ENCODE data around the gene BPGM.
A peak's percentile ranks its signal among the peaks of the same experiment; 100 is the strongest.

BPGM gene

DNA sequence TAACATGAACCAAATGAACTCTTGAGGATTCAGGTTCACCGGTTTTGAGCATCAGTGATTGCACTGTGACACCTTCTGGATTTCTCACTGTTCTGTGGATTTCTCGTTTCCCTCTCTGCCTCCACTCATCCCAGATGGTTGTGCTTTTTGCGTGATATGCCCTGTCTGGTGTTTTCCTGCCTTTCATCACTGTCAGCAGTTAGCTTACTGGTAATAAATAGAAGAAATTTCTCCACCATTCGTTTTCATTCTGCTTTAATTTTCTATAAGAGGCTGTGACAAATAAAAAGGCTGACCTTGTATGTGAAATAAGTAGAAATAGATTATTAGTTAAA, 16.2 kb downstream of the BPGM start:
- TF ChIP-seq GATA2 (IDR thresholded peaks at IDR 0.05; ENCODE audit: low read depth, low read length), result no peak
- no peak for TF ChIP-seq GATA3 (IDR thresholded peaks at IDR 0.05; ENCODE audit: low read depth, low read length)

DNA sequence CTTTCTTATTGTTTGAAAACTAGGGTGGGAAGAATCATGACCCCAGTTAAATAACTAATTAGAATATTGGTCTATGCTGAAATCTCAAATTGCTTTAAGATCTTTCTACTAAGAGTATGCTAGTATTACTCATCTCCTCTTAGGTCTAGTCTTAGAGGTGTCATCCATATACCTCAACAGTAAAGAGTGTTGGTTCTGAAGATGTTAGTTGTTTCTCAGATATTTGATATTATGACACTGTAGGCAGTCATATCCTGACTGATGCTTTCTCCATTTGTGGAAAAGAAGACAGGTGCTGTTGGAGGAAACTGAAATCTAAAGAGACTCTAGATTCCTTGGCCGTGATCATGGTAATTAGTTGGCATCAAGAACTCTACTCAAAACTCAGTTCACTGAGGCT, 21.2 kb downstream of the BPGM start:
- TF ChIP-seq GATA3 (IDR thresholded peaks at IDR 0.05; ENCODE audit: low read depth, low read length) (no peak), GATA2 (IDR thresholded peaks at IDR 0.05; ENCODE audit: low read depth, low read length) (no peak)

DNA sequence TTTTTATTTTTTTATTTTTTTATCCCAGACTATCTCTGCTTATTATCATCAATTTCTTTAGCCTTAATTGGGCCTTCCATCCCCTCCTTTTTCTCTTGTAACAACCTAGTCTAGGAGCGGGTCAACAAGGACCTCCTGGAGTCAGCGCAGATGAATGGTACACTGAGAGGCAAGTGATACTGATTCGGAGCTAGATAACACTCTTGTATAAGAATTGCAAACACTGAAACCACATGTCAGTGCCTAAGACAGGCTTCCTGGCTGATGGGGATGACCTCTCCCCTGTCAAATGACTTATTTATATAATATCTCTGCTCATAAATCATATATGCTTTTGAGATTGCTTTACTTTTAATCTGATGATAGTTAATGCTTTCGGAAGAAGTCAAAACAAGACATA, 22.7 kb downstream of the BPGM start:
- TF ChIP-seq GATA2 (IDR thresholded peaks at IDR 0.05; ENCODE audit: low read depth, low read length), result peak; percentile 87
- TF ChIP-seq GATA3 (IDR thresholded peaks at IDR 0.05; ENCODE audit: low read depth, low read length), result peak; percentile 77

DNA sequence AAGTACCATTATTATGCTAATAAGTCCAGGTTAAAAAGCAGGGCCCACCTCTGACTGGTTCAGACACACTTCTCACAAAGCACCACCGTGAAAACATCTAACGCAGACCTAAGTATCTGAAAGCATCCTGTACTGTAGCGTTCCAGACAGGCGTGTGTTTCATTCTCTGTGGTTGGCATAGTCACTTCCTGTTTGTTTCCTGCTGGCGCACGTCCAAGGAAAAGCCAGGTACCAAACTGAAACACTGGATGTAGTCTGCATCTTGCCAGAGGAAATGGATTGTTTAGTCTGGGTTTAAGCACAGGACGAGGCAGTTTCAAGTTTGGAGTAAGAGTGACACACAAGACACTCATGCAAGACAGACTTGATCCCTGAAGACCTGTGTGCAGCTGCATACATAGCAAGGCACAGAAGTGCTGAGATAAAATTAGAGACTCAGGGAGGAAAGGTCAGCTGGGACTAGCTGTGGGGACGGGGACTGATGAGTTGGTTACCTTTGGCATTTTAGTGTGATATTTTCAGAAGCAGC, 23.3 kb downstream of the BPGM start:
- no peak for TF ChIP-seq GATA2 (IDR thresholded peaks at IDR 0.05; ENCODE audit: low read depth, low read length)
- no peak for TF ChIP-seq GATA3 (IDR thresholded peaks at IDR 0.05; ENCODE audit: low read depth, low read length)

DNA sequence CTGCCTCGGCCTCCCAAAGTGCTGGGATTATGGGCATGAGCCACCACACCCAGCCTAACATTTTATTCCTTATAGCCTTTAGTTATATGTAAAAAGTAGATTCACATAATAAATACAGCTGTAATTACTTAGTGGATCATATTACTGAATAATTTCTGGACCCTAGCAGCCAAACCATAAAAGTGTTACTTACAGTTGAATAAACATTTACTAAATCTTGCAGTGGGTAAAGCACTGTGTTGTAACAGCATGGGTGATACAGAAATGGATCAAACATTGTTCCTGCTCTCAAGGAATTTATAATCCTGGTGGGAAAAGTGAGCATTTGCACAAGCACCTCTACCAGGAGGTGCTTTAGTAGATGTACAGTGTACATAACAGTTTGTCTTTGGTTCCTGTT, 25.0 kb downstream of the BPGM start:
- no peak for TF ChIP-seq GATA3 (IDR thresholded peaks at IDR 0.05; ENCODE audit: low read depth, low read length)
- no peak for TF ChIP-seq GATA2 (IDR thresholded peaks at IDR 0.05; ENCODE audit: low read depth, low read length)

DNA sequence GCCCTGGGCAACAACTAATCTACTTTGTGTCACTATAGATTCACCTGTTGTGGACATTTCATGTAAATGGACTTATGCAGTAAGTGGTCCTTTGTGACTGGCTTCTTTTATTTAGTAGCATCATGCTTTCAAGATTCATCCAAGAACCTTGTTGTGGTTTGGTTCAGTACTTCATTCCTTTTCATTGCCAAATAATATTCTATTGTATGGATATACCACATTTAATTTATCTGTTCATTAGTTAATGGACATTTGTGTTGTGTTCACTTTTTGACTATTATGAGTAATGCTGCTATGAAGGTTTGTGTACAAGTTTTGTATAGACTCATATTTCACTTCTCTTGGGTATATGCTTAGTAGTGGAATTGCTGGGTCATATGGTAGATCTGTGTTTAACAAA, 27.8 kb downstream of the BPGM start:
- TF ChIP-seq GATA3 (IDR thresholded peaks at IDR 0.05; ENCODE audit: low read depth, low read length) (no peak), GATA2 (IDR thresholded peaks at IDR 0.05; ENCODE audit: low read depth, low read length) (no peak)

DNA sequence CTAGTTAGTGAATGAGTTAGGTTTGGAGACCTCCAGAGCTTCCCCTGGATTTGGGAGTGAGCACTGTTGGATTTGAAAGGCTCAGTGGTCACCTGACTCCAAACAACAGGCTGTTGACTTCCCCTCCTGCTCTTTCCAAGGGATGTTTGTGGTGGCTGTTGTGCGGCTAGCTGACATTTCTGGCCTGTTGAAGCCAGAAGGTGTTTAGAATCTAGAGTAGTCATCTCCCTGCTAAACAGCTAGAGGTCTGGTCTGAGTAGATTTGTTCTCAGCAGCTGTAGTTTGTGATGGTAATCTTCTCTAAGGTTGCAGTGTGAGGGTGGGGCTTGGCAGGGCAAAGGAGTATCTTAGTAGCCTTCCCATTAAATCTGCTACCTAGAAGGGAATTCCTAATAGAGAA, 30.1 kb downstream of the BPGM start:
- TF ChIP-seq GATA3 (IDR thresholded peaks at IDR 0.05; ENCODE audit: low read depth, low read length) (no peak), GATA2 (IDR thresholded peaks at IDR 0.05; ENCODE audit: low read depth, low read length) (peak; percentile 22; the same call in 1 of the 2 replicates)

DNA sequence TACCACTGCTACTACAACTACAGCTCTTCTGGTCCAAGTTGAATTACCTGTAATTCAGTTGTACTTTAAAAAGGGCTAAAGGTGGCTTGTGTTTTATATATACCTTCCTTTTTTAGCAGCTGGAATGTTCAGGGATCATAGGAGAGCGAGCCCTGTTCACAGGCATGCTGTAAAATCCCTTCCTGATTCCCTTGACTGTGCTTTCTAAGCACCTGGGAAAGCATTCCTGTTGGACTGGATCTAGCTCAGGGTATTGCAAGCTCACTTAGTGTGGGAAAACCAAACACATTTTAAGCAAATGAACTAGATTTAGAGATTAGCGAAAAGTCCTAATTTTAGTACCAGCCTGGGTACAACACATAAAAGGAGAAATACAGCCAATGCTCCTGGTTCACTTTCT, 31.5 kb downstream of the BPGM start:
- TF ChIP-seq GATA2 (IDR thresholded peaks at IDR 0.05; ENCODE audit: low read depth, low read length) (no peak), GATA3 (IDR thresholded peaks at IDR 0.05; ENCODE audit: low read depth, low read length) (no peak)

DNA sequence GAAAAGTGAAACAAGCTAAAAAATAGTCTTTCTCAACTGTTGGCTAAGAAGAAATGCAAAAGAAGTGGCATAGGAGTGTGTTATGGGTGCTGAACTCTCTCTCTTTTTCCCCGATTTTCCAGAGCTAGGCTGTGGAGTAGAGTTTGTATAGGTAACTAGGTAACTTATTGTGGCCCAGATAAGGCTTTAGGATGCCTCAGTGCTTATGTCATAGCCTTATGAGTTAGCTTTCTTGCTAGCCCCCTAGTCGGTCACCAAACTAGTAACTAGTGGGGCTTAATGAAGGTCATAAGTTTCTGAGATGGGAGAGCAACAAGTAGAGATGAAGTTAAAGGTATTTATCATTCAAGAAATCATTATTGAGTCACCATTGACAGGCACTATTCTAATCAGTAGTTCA, 32.4 kb downstream of the BPGM start:
- TF ChIP-seq GATA3 (IDR thresholded peaks at IDR 0.05; ENCODE audit: low read depth, low read length), result no peak
- no peak for TF ChIP-seq GATA2 (IDR thresholded peaks at IDR 0.05; ENCODE audit: low read depth, low read length)

DNA sequence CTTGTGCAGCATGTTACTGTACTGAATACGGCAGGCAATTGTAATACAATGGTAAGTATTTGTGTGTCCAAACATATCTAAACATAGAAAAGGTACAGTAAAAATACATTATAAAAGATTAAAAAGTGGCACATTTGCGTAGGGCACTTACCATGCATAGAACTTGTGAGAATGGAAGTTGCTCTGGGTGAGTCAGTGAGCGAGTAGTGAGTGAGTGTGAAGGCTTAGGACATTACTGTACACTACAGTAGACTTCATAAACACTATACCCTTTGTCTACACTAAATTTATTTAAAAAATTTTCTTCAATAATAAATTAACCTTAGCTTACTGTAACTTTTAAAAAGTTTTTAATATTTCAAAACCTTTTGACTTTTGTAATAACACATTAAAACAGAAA, 37.5 kb downstream of the BPGM start:
- no peak for TF ChIP-seq GATA2 (IDR thresholded peaks at IDR 0.05; ENCODE audit: low read depth, low read length)

DNA sequence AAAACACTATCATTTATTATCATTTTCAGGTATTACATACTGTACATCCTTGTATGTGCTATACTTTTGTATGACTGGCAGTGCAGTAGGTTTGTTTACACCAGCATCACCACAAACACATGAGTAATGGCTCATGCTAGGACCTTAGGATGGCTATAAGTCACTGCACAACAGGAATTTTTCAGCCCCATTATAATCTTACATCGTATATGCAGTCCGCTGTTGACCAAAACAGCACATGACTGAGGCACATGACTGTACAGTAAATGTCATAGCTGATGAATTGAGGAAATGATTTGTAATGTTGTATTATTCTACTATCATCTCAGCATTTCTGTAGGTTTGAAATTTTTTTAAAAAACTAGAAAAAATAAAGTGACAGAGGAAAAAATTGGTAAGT, 38.6 kb downstream of the BPGM start:
- no peak for TF ChIP-seq GATA2 (IDR thresholded peaks at IDR 0.05; ENCODE audit: low read depth, low read length)
- no peak for TF ChIP-seq GATA3 (IDR thresholded peaks at IDR 0.05; ENCODE audit: low read depth, low read length)

DNA sequence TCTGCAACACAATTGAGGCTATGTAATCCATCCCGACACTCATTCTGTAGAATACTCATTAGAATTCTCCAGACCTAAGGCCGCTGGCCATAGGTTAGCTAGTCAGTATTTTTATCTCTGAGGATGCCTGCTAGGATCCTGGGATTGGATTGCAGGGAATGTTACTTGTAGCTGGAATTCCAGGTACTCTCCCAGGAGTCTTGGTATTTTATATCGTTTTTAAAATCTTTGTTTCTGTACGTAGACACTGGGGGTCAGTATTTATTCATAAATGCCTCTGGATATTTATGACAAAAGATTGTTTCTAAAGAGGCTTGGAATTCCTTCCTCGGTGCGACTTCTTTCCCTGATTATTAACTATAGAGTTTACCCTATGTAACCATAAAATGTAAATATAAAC, 40.1 kb downstream of the BPGM start:
- no peak for TF ChIP-seq GATA3 (IDR thresholded peaks at IDR 0.05; ENCODE audit: low read depth, low read length)
- no peak for TF ChIP-seq GATA2 (IDR thresholded peaks at IDR 0.05; ENCODE audit: low read depth, low read length)

DNA sequence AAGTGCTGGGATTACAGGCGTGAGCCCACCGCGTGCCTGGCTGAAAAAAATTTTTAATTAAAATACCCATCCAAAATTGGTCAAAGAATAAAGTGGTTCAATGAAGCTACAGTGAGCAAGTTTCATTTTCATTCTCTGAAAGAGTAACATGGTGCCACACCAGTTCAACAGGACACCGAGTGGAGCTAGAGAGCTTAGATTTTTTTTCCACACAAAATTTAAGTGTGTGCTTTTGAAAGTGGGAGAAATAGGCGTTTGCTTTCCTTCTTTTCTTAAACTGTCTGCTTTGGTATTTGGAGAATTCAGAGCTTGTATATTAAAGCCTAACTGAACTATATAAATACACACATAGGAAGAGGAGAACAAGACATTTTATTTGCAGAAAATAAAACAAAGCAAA, 43.4 kb downstream of the BPGM start:
- no peak for TF ChIP-seq GATA3 (IDR thresholded peaks at IDR 0.05; ENCODE audit: low read depth, low read length)
- TF ChIP-seq GATA2 (IDR thresholded peaks at IDR 0.05; ENCODE audit: low read depth, low read length), result no peak

DNA sequence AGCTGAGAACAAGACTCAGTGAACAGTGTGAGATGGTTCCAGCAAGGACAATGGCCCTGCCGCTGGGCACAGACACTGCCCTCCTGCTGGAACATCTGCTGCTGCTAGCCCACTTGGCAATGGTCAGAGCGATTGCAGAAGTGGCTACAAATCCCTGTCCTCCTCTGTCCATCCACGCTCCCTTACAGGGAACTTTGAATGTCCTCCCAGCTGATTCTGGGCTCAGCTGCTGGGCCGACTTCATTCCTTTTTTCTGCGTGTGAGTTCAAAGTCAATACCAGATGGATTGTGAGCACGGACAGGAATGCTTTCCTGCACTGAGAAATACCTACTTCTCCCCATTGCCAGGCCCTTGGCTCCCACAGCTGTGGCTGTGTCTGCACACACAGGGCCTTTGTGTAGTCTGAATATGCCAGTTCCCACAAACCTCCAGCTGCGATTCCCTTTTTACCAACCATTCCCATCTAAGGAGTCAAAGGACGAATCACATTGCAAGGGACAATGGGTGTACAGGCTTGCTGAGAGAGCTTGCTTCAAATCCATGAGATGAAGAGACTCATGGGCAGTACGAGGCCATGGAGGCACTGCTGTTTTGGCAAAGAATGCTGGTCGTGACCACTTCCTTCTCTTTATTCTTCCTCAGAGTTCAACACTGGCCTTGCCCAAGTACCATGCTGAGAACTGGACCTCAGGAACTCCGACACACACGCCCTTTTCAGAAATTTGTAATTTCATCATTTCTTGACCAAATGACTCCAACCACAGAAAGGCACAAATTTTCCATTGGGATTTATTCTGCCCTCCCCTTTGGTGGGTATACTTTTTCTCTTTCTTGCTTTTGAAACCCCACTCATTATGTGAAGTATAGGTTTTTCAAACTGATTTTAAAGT, 44.2 kb downstream of the BPGM start:
- TF ChIP-seq GATA2 (IDR thresholded peaks at IDR 0.05; ENCODE audit: low read depth, low read length), result no peak
- no peak for TF ChIP-seq GATA3 (IDR thresholded peaks at IDR 0.05; ENCODE audit: low read depth, low read length)

DNA sequence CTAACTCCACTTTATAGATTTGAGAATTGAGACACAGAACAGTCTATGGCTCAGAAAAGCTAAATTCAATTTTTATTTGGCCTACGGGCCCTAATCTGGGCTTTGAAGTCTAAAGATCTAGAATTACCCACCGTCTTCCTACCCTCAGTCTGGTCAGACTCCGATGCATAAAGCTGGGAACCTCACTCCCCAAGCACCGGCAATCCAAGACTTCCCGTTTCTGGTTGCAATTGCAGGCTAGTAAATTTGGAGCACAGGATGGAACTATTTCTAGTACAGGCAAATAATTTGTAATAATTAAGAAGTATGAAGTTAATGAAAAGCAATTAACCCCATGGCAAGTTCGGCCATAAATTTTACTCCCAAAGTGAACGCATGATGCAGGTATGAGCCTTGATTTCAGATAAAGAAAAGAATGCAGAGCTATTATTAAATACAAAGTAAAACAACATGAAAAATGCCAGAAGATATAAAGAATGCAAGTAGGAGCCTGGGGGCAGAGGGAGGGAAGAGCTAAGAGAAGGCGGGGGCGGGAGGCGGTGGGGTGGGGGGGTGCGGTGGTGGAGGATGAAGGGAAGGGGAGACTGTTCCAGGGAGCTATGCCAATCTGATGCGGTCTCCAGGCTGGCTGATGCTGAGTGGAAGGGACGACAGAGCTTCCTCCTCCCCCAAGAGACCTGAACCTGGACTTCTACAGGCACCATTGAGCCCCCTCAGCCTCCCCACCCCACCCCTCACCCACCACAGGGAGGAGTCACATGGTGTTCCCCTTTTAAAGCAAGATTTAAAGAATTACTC, 45.1 kb downstream of the BPGM start:
- TF ChIP-seq GATA2 (IDR thresholded peaks at IDR 0.05; ENCODE audit: low read depth, low read length) (no peak), GATA3 (IDR thresholded peaks at IDR 0.05; ENCODE audit: low read depth, low read length) (no peak)
